Mammary epithelial cell (primary cell): ENCODE measurements around the gene BCORL1.

ENCODE experiments used
- EZH2 ChIP-seq: IDR thresholded peaks from 2 replicates; pipeline ENCODE4 v1.6.1; 2012; ENCODE audit warnings: low read length, inconsistent platforms, borderline replicate concordance
- TF ChIP-seq, protein P1 (sequence below), 2 donors: IDR thresholded peaks in 1 of 2; conservative IDR thresholded peaks in 1 of 2; 2 replicates each; pipeline ENCODE4 v1.5.1; 2011 to 2012; ENCODE audit warnings: inconsistent platforms in 2 of 2, low read length in 2 of 2, mild to moderate bottlenecking in 2 of 2, control low read depth in 1 of 2, low read depth in 1 of 2; ENCODE audit not compliant: insufficient read depth in 1 of 2; ENCODE audit errors: extremely low read depth in 1 of 2

DNA sequence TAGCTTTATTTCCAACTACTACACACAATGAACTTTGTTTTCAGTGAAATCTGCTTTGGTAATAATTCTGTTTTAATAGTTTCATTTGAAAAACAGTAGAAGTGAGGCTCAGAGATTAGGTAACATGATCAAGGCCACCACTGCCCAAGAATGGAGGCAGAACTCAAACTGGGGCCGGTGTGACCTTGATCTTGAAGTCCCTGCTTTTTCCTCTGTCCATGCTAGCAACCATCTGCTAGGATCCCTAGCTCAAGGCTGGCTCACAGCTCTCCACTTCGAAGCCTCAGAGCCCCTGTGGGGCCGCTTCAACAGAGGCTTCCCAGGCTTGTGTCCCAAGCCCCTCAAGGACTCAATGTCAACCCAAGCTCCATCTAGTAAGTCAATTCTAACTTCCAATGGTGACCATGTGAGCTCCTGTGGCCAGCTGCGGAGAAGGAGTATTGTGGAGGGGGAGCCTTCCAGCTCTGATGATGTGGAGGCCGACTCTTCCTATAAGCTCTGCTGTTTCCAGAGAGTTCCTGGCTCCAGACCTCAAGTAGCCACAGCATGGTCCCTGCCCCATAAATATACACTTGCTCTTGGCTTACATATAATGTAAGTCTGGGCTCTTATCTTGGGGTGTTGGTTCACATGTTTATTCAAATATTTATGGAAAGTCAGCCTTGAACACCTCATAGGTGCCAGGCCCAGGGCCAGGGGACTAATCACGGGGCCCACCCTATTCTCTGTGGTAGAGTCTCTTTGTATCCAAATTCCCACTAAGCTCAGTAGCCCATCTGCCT is 113.0 kb downstream of the BCORL1 start:
- TF ChIP-seq, protein P1, sequence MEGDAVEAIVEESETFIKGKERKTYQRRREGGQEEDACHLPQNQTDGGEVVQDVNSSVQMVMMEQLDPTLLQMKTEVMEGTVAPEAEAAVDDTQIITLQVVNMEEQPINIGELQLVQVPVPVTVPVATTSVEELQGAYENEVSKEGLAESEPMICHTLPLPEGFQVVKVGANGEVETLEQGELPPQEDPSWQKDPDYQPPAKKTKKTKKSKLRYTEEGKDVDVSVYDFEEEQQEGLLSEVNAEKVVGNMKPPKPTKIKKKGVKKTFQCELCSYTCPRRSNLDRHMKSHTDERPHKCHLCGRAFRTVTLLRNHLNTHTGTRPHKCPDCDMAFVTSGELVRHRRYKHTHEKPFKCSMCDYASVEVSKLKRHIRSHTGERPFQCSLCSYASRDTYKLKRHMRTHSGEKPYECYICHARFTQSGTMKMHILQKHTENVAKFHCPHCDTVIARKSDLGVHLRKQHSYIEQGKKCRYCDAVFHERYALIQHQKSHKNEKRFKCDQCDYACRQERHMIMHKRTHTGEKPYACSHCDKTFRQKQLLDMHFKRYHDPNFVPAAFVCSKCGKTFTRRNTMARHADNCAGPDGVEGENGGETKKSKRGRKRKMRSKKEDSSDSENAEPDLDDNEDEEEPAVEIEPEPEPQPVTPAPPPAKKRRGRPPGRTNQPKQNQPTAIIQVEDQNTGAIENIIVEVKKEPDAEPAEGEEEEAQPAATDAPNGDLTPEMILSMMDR (conservative IDR thresholded peaks at IDR 0.05 in 1 of 2, IDR thresholded peaks at IDR 0.05 in 1 of 2; ENCODE audit: extremely low read depth in 1 of 2, insufficient read depth in 1 of 2, low read depth in 1 of 2, low read length in 2 of 2): no peak
- TF ChIP-seq EZH2: no peak
